Forelimb muscle (tissue), 1 donor: ENCODE data around the gene SAMD11. TPM values are rescaled to one million over a fixed set of nuclear protein-coding genes. Genes with fewer than 3 reads are reported as not detected.

Experiments
- DNase-seq: peaks from one replicate; pipeline ENCODE4 v3.0.0-alpha.2; 2013; ENCODE audit warnings: low read depth
- polyA plus RNA-seq: library from polyadenylated mRNA; unstranded; fragments of 120-200 nt; gene quantifications from one replicate; pipeline ENCODE4 v1.2.1, GENCODE V29; 2013; ENCODE audit not compliant: insufficient read length

SAMD11 gene
- polyA plus RNA-seq, 1 donor: 5.6 TPM

- DNase-seq: no peak
Measured at GRCh38 chr1:917466-918091, 6.1 kb upstream of the SAMD11 start.

GRCh38 chr1:918353-918752 lies 5.4 kb upstream of the SAMD11 start:
- DNase-seq: no peak

DNA sequence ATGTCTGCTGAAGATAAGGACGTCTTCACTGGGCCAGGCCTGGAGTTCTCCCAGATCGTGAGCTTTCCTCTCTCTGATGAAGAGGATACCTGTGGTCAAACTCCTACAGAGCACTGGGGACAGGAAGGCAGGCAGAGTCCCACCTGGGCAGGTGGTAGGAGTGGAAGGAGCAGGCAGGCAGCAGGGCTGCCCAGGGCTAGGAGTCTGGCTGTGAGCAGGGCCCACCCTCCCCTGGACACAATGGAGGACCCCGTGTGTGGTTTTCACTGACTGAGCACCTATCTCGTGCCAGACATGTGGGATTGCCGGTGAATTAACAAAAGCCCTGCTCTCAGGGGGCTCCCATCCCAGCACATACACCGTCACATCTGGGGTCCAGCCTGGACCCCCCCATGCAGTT lies 4.9 kb upstream of the SAMD11 start:
- DNase-seq: no peak

DNA sequence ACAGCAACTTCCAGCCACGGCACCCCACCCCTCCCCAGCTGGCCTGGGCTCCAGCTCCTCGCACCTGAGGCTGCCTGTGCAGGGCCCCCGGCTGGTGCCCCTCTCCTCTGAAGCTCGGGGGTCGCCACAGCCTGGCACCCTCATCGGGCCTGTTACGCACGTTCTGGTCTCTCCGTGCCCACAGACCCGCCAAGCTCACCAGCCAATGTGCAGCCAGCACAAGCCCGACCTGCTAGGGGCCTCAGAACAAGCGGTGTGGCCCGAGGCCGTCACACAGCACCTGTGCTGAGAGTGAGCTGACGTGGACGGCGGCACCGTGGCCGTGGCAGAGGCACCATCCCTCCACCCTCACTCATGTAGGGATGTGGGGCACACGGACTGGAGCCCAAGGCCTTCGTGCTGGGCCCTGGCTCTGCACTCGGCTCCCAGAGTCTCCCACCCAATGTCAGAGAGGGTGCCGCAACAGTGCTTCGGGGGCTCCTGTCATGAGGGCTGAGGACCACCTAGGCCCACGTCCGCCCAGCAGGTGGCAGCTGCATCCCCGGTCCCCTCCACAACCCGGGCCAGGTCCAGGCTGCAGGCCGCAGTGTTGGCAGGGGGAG lies 4.4 kb upstream of the SAMD11 start:
- no peak for DNase-seq

DNA sequence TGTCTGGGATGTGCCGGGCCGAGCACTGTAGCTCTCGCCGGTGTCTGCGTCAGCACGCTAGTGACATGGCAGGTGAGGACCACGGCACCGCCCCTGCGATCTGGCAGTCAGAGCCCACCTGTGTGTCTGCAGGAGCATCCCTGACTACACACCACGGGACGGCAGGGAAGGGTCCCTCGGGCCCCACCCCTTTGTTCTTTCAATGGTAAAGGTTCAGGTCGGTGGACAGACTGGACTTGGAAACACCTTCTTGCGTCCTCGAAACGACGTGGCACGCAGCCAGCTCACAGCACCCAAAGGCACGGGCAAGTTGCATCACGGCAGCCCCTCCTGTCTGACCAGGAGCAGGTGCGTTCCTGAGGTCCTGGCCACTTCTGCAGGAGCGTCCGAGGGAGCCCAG lies 3.7 kb upstream of the SAMD11 start:
- no peak for DNase-seq

- no peak for DNase-seq
Measured at GRCh38 chr1:920521-920920, 3.2 kb upstream of the SAMD11 start.

DNA sequence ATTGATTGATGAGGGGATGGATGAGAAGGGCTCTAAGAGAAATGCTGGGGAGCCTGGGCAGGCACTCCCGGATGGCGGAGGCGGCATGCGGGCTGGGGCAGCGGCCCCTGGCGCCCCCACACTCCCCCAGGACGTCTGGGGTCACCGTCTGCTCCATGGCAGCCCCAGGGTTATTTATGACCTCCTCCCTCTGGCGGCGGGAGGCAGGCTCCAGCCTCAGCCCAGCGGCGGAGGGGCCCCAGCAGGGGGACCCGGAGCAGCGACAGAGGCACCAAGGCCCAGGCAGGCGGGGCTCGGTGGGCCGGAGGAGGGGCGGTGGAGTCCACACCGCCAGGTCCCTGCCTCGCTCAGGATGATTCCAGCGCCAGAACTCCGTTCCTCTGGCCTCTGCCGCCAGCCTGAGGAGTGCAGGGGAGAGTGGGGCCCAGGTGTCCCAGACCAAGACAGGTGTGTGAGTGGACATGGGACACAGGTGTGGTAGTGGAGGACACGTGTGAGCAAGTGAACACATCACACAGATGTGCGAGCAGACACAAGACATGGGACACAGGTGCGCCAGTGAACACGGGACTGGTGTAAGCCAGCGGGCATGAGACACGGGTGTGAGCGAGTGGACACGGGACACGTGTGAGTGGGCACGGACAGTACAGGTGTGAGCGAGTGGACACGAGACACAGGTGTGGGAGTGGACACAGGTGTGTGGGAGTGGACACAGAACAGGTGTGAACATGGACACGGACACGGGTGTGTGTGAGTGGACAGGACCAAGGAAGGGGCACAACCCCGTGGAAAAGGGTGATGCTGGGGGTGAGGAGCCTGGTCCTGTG lies 2.5 kb upstream of the SAMD11 start:
- DNase-seq: peak; percentile 57

- DNase-seq: no peak
Measured at GRCh38 chr1:923991-924655, 400 bp downstream of the SAMD11 start.

- DNase-seq: no peak
Measured at GRCh38 chr1:924656-925560, 1.2 kb downstream of the SAMD11 start.

DNA sequence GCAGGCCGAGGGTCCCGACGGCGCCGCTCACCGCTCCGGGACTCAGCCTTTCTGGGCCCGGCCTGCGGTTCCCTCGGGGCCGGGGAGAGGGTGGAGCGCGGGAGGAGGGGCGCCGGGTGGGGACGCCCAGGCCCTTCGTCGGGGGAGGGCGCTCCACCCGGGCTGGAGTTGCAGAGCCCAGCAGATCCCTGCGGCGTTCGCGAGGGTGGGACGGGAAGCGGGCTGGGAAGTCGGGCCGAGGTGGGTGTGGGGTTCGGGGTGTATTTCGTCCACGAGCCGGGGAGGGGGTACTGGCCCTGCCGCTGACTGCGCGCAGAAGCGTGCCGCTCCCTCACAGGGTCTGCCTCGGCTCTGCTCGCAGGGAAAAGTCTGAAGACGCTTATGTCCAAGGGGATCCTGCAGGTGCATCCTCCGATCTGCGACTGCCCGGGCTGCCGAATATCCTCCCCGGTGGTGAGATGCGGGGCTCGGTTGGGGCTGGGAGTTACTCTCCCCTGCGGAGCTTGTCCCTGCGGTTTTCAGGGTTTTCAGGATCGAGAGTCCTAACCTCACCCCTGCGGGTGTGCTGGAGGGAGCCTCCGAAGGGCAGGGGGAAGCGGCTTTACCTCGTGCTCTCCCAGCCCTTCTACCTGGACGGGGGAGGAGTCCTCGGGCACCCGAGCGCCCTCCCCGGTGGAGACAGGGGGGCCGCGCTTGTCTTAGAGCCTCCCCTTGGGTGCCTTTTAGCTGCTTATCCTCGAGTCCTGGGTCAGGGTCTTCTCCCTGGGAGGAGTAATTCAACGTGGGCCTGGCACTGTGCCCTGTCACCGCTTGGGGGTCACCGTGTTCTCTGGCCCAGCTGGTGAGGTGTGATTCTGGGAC lies 2.1 kb downstream of the SAMD11 start:
- DNase-seq: no peak

DNA sequence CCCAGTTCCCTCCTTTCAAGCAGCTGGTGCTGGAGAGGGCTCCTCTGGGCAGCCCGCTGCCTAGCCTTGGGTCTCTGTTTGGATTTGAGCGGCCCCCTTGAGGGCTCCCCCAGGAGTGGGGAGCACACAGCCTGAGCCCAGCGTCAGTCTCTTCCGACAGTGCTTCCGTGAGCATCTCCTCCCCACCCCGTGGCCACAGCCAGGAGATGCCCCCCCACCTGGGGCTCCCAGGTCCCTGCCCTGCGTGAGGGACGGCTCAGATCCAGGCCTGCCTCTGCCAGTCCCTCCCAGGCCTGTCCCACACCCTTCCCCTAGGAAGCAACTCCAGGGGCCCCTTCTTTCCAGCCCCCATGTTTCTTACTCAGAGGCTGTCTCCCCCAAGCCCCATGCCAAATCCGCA lies 3.5 kb downstream of the SAMD11 start:
- DNase-seq: no peak

DNA sequence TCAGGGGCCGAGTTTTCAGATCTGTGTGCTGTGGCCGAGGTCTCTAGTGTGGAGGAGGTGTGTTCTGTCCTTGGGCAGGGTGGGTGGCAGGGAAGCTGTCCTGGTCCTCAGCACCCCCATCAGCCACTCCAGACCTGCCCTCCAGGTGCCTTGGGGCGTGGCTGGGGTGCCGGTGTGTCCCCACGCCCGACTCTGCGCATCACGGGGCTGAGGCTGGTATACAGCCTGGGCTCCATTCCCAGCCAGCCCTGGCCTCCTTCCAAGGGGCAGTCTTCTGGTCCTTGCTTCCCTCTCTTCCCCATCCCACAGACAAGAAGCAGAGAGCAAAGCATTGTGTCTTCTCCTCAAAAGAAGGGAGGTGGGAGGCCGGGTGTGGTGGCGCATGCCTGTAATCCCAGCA lies 4.0 kb downstream of the SAMD11 start:
- no peak for DNase-seq

- DNase-seq: no peak
Measured at GRCh38 chr1:928825-929661, 5.3 kb downstream of the SAMD11 start.

DNA sequence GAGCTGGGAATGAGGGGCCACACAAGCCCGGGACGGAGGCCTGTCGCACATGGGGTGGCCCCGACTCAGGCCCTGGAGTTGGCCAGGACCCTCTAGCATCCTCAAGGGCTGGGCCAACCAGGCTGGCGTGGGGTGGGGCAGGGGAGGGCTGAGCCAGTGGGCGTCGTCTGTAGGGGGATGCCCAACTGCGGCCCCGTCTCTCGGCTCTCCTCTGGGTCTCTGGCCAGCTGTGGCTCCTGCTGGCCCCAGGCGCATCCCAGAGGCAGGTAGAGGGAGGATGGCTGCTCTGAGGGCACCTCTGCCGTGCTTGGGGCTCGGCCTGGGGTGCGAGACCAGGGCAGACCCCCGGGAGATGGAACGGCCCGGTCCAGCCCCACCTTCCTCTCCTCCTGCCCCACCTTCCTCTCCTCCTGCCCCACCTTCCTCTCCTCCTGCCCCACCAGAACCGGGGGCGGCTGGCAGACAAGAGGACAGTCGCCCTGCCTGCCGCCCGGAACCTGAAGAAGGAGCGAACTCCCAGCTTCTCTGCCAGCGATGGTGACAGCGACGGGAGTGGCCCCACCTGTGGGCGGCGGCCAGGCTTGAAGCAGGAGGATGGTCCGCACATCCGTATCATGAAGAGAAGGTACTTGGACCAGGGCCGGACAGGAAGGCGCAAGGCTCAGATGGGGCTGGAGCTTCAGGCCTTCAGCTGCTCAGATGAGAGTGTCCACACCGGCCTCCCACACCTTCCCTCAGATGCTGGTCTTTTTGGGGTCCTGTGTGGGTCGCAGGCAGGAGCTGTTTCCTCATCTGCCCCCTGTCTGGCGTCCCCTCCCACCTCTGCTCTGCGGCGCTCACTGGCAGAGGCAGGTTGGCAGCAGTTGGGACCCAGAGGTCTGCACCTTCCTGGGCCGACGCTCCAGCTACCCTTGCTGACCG lies 6.2 kb downstream of the SAMD11 start:
- no peak for DNase-seq

DNA sequence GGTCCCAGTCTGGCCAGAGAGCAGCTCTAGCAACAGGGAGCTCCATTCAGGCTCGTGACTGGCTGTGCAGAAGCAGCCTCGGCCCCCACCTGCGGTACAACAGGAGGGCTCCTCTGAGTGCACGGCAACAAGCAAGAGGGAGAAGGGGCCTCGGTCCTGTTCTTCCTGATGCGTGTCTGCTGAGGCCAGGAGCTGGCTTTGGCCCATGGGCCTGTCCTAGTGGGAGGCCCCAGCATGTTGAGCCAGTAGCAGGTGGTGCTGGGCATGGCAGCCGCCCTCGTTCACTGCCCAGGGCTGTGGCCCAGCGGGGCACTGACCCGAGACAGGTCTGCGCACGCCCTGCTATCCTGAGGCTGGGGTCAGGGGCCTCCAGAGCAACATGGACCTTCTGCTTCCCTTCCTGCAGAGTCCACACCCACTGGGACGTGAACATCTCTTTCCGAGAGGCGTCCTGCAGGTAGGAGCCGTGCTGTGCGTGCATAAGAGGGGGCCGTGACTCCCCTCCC lies 7.0 kb downstream of the SAMD11 start:
- DNase-seq: no peak

GRCh38 chr1:931380-932172 lies 7.9 kb downstream of the SAMD11 start:
- DNase-seq: no peak

DNA sequence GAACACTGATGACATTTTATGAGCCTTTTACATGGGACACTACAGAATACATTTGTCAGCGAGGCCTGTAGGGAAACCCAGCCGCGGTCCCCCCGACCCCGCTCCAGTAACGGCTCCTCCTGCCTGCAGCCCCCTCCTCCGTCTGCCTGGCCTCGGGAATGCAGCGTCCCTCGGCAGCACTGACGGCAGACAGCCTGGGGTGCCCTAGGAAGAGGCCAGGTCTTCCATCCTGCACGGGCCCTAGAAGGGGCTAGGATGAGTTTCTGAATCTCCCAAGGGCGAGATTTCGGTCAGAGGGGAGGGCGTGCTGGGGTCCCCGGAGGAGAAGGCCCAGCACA lies 8.4 kb downstream of the SAMD11 start:
- DNase-seq: no peak
